Dermis blood vessel endothelial cell (primary cell): ENCODE data around the gene RELN. TPM values are rescaled to one million over a fixed set of nuclear protein-coding genes. Genes with fewer than 3 reads are reported as not detected.

ENCODE experiments used
- DNase-seq: peaks from one replicate; pipeline ENCODE4 v3.0.0; 2010
- total RNA-seq: library from RNA; depleted of rRNA; stranded (reverse); fragments of >200 nt; gene quantifications from 2 replicates; pipeline ENCODE4 v1.2.3, GENCODE V29; 2014

RELN gene
- total RNA-seq, 1 donor from 2014 or later: 412 TPM

DNA sequence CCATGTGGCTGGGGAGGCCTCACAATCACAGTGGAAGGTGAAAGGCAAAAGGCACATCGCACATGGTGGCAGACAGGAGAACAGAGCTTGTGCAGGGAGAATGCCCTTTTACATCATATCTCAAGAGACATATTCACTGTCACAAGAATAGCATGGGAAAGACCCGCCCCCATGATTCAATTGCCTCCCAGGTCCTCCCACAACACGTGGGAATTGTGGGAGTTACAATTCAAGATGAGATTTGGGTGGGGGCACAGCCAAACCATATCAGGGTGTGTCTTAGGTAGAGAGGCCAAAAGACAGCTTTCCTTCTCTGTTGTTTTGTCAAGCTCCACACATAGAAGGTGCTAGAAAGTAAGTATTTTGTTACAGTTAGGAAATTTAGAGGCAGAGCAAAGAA, 522.6 kb downstream of the RELN start:
- DNase-seq: no peak

DNA sequence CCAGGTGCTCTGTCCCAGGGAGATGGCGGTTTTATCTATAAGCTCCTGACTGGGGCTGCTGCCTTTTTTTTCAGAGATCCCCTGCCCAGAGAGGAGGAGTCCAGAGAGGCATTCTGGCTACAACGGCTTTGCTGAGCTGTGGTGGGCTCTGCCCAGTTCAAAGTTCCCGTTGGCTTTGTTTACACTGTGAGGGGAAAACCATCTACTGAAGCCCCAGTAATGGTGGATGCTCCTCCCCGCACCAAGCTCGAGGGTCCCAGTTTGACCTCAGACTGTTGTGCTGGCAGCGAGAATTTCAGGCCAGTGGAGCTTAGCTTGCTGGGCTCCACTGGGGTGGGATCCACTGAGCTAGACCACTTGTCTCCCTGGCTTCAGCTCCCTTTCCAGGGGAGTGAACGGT, 527.1 kb downstream of the RELN start:
- DNase-seq: no peak

DNA sequence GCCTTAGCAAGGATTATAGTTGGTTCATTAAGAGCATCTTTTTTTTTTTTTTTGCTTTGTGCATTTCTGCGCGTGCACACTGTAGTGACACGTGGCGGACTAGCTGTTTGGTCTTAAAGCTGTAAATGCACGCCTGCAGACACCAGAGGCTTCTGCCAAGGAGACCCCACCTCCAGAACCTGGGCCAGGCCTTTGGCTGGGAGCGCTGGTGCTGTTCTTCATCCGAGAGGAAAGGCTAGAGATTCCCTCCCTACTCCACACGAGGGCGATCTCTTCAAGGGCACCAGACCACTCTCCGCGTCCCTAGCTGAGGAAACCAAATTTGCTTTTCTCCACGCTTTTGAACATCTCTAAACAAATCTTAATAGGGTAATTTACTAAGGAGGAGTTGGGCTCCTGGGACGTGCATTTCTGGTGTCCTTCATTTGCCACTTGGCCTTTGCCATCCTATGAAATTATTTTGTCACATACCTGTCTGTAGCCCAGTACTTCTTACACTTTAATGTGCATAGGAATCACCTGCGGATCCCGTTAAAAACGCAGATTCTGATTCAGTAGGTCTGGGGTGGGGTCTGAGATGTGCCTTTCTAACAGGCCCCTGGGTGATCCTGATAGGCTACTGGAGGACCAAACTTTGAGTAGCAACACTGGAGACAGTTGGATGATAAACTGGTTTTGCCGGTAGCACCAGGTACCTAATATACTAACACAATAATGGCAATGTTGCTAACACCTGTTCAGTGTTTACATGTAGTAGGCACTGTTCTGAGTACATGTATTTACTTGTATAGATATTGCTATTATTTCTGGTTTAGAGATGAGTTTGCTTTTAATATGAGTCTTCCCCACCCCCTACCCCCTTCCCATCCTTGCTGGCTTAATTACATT, 542.1 kb downstream of the RELN start:
- DNase-seq: peak; percentile 71

DNA sequence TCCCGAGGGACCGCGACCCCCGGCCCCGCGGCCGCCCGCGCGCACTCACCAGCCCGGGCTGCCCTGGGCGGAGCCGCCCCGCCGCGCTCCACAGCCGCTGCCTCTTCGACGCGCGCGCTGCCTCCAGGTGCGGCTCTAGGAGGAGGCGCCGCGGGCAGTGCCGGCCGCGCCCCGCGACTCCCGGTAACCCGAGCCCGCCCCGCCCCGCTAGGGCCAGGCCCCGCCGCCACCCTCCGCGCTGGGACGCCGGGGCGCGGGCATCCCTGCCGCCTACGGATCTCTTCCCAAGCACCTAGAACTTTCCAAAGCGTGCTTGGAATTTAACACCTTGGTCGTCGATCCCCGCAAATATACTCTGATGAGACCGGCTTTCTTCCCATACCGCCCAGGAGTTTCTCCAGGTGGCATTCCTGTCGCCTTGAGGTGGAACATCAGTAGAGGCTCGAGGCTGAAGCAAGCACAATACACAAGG, 543.4 kb downstream of the RELN start, which contains the start of gene SLC26A5:
TSS of gene SLC26A5 (minus strand) at position 159 of the 472 bp plus-strand sequence. CDS start 24,693 bp downstream, outside the sequence.
- DNase-seq: peak; percentile 5

DNA sequence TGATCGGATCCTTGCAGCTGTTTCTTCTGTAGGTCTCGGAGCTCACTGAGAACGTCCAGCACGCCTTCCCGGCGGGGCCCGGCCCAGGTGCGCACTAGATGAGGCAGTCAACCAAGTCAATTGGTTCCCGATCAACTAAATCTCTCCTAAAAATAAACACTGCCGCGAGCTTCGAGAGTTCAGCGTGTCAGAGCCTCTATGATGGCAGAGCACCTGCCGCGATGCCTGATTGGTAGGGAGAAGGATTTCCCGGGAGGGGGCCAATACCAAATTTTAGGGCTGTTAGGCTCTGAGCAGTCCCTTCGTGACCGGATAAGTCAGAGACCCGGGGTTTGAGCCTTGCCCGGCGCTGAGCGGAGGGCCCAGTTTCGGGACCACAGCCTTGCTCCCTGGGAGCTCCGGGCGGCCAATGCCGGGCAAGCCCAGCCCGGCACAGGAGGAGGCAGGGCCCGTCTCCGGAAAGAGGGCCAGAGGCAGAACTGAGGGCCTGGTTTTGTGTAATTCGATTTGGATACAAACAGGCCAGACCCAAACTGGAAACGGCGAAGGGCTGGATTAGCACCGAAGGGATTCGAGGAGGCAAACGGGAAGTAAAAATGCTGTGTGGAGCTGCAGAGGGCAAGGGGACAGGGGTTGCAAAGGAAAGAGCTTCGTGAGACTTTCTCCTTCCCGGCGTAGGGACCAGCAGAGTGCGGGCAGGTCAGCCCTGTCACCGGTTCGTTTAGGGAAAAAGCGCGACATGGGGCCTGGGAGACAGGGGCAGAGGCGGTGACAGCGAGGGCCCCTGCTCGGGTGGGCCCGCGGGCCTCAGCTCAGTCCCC, 544.0 kb downstream of the RELN start:
- peak; percentile 11 for DNase-seq

DNA sequence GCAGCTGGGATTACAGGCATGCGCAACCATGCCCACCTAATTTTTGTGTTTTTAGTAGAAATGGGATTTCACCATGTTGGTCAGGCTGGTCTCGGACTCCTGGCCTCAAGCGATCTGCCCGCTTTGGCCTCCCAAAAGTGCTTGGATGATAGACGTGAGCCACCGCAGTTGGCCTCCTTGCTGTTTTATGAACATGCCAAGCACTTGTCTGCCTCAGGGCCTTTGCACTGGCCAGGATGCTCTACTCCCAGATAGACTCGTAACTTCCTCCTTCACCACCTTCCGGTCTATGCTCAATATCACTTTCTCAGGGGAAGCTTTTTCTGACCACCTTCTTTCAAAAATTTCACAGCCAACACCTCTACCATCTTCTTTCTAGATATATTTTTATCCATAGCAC, 549.8 kb downstream of the RELN start:
- no peak for DNase-seq

DNA sequence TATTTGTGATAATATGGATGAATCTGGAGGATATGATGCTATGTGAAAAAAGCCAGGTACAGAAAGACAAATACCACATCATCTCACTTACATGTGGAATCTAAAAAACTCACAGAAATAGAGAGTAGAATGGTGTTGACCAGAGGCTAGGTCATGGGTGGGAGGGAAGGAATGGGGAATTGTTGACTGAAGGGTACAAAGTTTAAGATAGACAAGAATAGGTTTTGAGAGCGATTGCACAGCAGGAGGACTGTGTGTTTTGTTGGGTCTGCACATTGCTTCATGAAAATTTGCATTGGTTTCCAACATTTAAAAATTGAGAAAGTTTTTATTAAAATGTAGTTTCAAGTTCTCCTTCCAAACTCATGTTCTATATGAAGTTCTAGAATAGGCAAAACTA, 551.8 kb downstream of the RELN start:
- DNase-seq: no peak

DNA sequence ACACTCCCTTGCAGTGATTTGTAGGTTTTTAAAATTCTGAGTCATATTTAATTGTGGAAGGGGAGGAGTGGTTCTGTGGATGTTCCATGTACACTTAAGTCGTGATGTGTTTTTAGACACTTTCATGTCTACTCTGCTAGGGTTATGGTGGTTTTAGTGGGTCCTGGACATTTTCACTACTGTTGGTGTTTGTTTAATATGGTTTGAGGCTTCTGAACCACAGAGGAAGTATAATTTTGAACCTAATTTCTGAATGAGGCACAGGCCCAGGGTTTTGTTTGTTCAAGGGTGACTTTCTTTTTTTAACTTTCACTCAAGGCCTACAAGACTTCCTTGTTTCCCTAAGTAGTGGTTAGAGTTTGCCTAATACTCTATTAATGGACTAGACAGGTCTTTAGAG, 556.7 kb downstream of the RELN start:
- DNase-seq: no peak

DNA sequence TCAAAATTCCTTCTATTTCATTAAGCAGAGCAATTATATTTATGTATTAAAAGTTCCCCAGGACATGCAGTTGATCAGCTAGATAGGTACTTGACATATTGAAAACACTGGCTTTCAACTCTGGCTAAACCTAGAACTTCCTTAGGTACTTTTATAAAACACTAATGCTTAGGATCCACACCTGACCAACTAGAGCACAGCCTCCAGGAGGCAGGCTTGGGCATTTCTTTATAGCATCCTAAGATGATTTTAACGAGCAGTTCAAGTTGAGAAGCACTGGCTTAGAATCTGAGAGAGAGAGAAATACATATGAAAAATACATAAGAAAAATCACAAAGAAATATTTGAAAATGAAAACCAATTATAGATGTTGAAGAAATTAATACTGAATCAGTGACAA, 564.3 kb downstream of the RELN start:
- no peak for DNase-seq

DNA sequence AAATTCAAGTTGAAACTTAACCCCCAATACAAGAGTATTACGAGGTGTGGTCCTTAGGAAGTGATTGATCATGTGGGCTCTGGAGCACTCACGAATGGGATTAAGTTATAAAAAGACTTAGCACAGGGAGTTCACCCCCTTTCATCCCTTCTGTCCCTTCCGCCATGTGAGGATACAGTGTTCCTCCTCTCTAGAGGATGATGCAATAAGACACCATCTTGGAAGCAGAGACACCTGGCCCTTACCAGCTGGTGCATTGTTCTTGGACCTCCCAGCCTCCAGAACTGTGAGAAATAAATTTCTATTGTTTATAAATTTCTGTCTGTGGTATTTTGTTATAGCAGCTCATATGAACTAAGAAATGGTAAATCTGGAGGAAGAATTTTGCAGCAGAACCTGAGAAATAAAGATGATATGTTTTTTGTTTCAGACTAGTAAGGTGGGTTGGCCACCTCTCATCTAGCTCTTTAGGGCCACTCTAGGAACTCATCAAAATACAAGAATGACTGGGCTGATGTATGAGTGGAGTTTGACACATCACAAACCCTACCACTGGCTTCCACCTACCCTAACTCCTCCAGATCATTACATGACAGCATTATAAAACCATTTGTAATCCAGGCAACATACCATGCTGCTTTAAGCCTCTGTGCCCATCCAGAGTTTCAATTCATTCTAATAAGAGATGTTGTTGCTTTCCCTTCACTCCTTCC, 565.8 kb downstream of the RELN start:
- no peak for DNase-seq

Other genes with a start within 250 kb of the RELN start
- gene ORC5, start 218.4 kb upstream of the RELN start, total RNA-seq: 30.0 and 107 TPM in 2 replicates